SK-N-SH (cell line): ENCODE results near the gene RAET1E. TPM values are rescaled to one million over a fixed set of nuclear protein-coding genes. Genes with fewer than 3 reads are reported as not detected.
A peak's percentile ranks its signal among the peaks of the same experiment; 100 is the strongest.
"Not testable (repeated sequence)": the region's sequence is repeated elsewhere in the genome, so short reads cannot be mapped to it uniquely, and the experiment has no call there.

ENCODE experiments used
- CTCF ChIA-PET: fragments of 300-600, 350-600 bp; formaldehyde crosslinking; extraction: SDS; loops from one replicate; lab custom pipeline; 2021; lab: Yijun Ruan, JAX
- POLR2A ChIA-PET: fragments of 350-600 bp; sonication (Branson Sonifier 250); formaldehyde crosslinking; extraction: SDS; loops from one replicate; lab custom pipeline; 2020; ENCODE audit warnings: antibody characterized with exemption, inconsistent platforms; lab: Yijun Ruan, JAX
- DNase-seq: peaks from one replicate; pipeline ENCODE4 v3.0.0; 2012
- H2AFZ ChIP-seq: fragments of 200-600 bp; sonication (generic); 2 replicates; pipeline ENCODE4 v1.8.1; 2016; ENCODE audit warnings: antibody characterized with exemption, mild to moderate bottlenecking, low read depth
- H3F3A ChIP-seq: fragments of 200-600 bp; sonication (generic); replicated peaks from 2 replicates; pipeline ENCODE3; 2016; ENCODE audit warnings: antibody characterized with exemption, mild to moderate bottlenecking; ENCODE audit not compliant: insufficient read depth
- H3K27ac ChIP-seq, 2 experiments: fragments of 200-500 bp in 1 of 2; fragments of 200-600 bp in 1 of 2; sonication (Bioruptor generic) in 1 of 2; sonication (generic), shearing (Covaris generic) in 1 of 2; 2 replicates each; pipeline versions ENCODE4 v1.5.1 to v1.6.1; 2014 to 2016; ENCODE audit warnings: low read depth in 2 of 2, inconsistent platforms in 1 of 2, low read length in 1 of 2, mild to moderate bottlenecking in 1 of 2, mixed read lengths in 1 of 2
- H3K27me3 ChIP-seq: fragments of 200-600 bp; sonication (generic), shearing (Covaris generic); 2 replicates; pipeline ENCODE4 v1.6.1; 2016; ENCODE audit warnings: mixed run types; ENCODE audit not compliant: insufficient read depth
- H3K36me3 ChIP-seq, 2 experiments: fragments of 200-500 bp in 1 of 2; fragments of 200-600 bp in 1 of 2; sonication (Bioruptor generic) in 1 of 2; sonication (generic) in 1 of 2; replicated peaks in 1 of 2; 2 replicates each; pipeline versions ENCODE3 to v1.5.1; 2014 to 2016; ENCODE audit warnings: low read length in 1 of 2, mild to moderate bottlenecking in 1 of 2; ENCODE audit not compliant: insufficient read depth in 2 of 2, control insufficient read depth in 1 of 2
- H3K4me1 ChIP-seq, 2 experiments: fragments of 200-500 bp in 1 of 2; fragments of 200-600 bp in 1 of 2; sonication (Bioruptor generic) in 1 of 2; sonication (generic), shearing (Covaris generic) in 1 of 2; 2 replicates each; pipeline versions ENCODE4 v1.5.1 to v1.6.1; 2014 to 2016; ENCODE audit warnings: low read depth in 1 of 2, low read length in 1 of 2, mixed run types in 1 of 2; ENCODE audit not compliant: insufficient read depth in 2 of 2, control insufficient read depth in 1 of 2
- H3K4me2 ChIP-seq: fragments of 200-600 bp; sonication (generic), shearing (Covaris generic); 2 replicates; pipeline ENCODE4 v1.6.1; 2017; ENCODE audit warnings: mixed run types
- H3K4me3 ChIP-seq, 2 experiments: fragments of 200-500 bp in 1 of 2; fragments of 200-600 bp in 1 of 2; sonication (Bioruptor generic) in 1 of 2; sonication (generic), shearing (Covaris generic) in 1 of 2; 2 replicates each; pipeline versions ENCODE4 v1.5.1 to v1.8.1; 2014 to 2016; ENCODE audit warnings: low read depth in 2 of 2, inconsistent platforms in 1 of 2, low read length in 1 of 2, mild to moderate bottlenecking in 1 of 2, mixed read lengths in 1 of 2, moderate library complexity in 1 of 2
- H3K79me2 ChIP-seq: fragments of 200-600 bp; sonication (generic); 2 replicates; pipeline ENCODE4 v1.8.1; 2017; ENCODE audit warnings: mild to moderate bottlenecking; ENCODE audit not compliant: insufficient read depth
- H3K9ac ChIP-seq: fragments of 200-600 bp; sonication (generic); 2 replicates; pipeline ENCODE4 v1.6.1; 2017; ENCODE audit warnings: mixed run types
- H3K9me2 ChIP-seq: fragments of 200-600 bp; sonication (generic); 2 replicates; pipeline ENCODE4 v1.6.1; 2017; ENCODE audit warnings: mixed run types
- H3K9me3 ChIP-seq: fragments of 200-600 bp; sonication (generic); 2 replicates; pipeline ENCODE4 v1.6.1; 2017; ENCODE audit warnings: mixed run types, mild to moderate bottlenecking, moderate library complexity
- H4K20me1 ChIP-seq: fragments of 200-600 bp; sonication (generic); 2 replicates; pipeline ENCODE4 v1.6.1; 2017; ENCODE audit warnings: mild to moderate bottlenecking, mixed run types; ENCODE audit not compliant: insufficient read depth
- CHD2 ChIP-seq: fragments of 150-350 bp; IDR thresholded peaks from 2 replicates; pipeline ENCODE4 v1.6.1; 2018; ENCODE audit warnings: low read length; ENCODE audit not compliant: partially characterized antibody
- ELF1 ChIP-seq: IDR thresholded peaks from 2 replicates; pipeline ENCODE4 v1.4.0; 2012
- FOXM1 ChIP-seq: IDR thresholded peaks from 2 replicates; pipeline ENCODE4 v1.4.0; 2012; ENCODE audit warnings: low read depth, mild to moderate bottlenecking
- GATA2 ChIP-seq: sonication (generic); formaldehyde crosslinking; IDR thresholded peaks from 2 replicates; pipeline ENCODE4 v1.5.0; 2020; ENCODE audit warnings: mild to moderate bottlenecking, missing genetic modification reagents
- IRF3 ChIP-seq: fragments of 150-350 bp; IDR thresholded peaks from 2 replicates; pipeline ENCODE4 v1.6.1; 2016; ENCODE audit warnings: mild to moderate bottlenecking, low read depth, low read length
- MAX ChIP-seq: IDR thresholded peaks from 2 replicates; pipeline ENCODE4 v1.4.0; 2012; ENCODE audit warnings: low read depth
- POLR2AphosphoS5 ChIP-seq: IDR thresholded peaks from 2 replicates; pipeline ENCODE4 v1.6.1; 2012; ENCODE audit warnings: low read depth, low read length
- RCOR1 ChIP-seq: fragments of 150-350 bp; IDR thresholded peaks from 2 replicates; pipeline ENCODE4 v1.6.1; 2017; ENCODE audit warnings: antibody characterized with exemption, low read length
- REST ChIP-seq: IDR thresholded peaks from 2 replicates; pipeline ENCODE4 v1.6.1; 2012; ENCODE audit warnings: mild to moderate bottlenecking, low read depth, low read length, moderate library complexity
- SIN3A ChIP-seq: IDR thresholded peaks from 2 replicates; pipeline ENCODE4 v1.6.1; 2012; ENCODE audit warnings: low read depth, mild to moderate bottlenecking, low read length, moderate library complexity, borderline replicate concordance
- SMC3 ChIP-seq: IDR thresholded peaks from 2 replicates; pipeline ENCODE4 v1.6.1; 2012; ENCODE audit warnings: low read depth, low read length, improper control_type of control experiment
- TCF12 ChIP-seq: IDR thresholded peaks from 2 replicates; pipeline ENCODE4 v1.4.0; 2012
- USF1 ChIP-seq: IDR thresholded peaks from 2 replicates; pipeline ENCODE4 v1.4.0; 2012; ENCODE audit warnings: low read depth, borderline replicate concordance
- USF2 ChIP-seq: fragments of 150-350 bp; IDR thresholded peaks from 2 replicates; pipeline ENCODE4 v1.6.1; 2017; ENCODE audit warnings: antibody characterized with exemption, low read length, low read depth, borderline replicate concordance
- YY1 ChIP-seq: IDR thresholded peaks from 2 replicates; pipeline ENCODE4 v1.4.0; 2012; ENCODE audit warnings: low read depth, mild to moderate bottlenecking
- ZBTB33 ChIP-seq: IDR thresholded peaks from 2 replicates; pipeline ENCODE4 v1.4.0; 2012; ENCODE audit warnings: low read depth, borderline replicate concordance
- WGBS: methylation state at CpG from one replicate; pipeline ENCODE4 v1.1.6; 2017; ENCODE audit warnings: low lambda C conversion rate; 5-methylcytosine and 5-hydroxymethylcytosine counted together
- polyA plus RNA-seq, 3 experiments: library from polyadenylated mRNA; depleted of rRNA; stranded (reverse); fragments of >200 nt; gene quantifications; 2 replicates each; pipeline ENCODE4 v1.2.3, GENCODE V29; 2012

RAET1E gene
- polyA plus RNA-seq, 1 of the 3 experiments (the other 2 are of a cell fraction) = 0.15 TPM

- TF ChIP-seq USF2 = no peak
- no peak for TF ChIP-seq FOXM1
- TF ChIP-seq CHD2 = no peak
These were observed 45.7 kb downstream of the RAET1E start (continued) for GRCh38 chr6:149852180-149852579.

- Histone ChIP-seq H3K36me3 (peaks cover 0 to 3% of the 10 kb centered on the region in 2 experiments), H3K9ac (no peak overlapping the region), H3K4me2 (0 out of 2 replicates have a peak overlapping the region, but pooled peaks have one; percentile 14), H4K20me1 (peaks cover 4% of the 10 kb centered on the region; the same call in 1 of the 2 replicates), H3K4me3 (no peak overlapping the region), H3F3A (peaks cover 60% of the 10 kb centered on the region), H3K27ac (peak overlapping the region in 1 of 2 experiments; percentile 45; a peak in 1 of 4 replicates), H3K9me2 (no peaks in the 10 kb centered on the region), H3K4me1 (peaks cover 18 to 48% of the 10 kb centered on the region in 2 experiments), H3K27me3 (no peaks in the 10 kb centered on the region), H3K9me3 (no peaks in the 10 kb centered on the region), H3K79me2 (peaks cover 38% of the 10 kb centered on the region), H2AFZ (no peak overlapping the region)
- DNase-seq = no peak
- POLR2A ChIA-PET = no interaction called here
- no peak for TF ChIP-seq USF1
- TF ChIP-seq CHD2 = no peak
- no peak for TF ChIP-seq SMC3
- TF ChIP-seq YY1 = no peak
- TF ChIP-seq TCF12 = no peak
- no peak for TF ChIP-seq GATA2
- no peak for TF ChIP-seq ELF1
- no peak for TF ChIP-seq FOXM1
- TF ChIP-seq POLR2AphosphoS5 = no peak
- no peak for TF ChIP-seq IRF3
- no peak for TF ChIP-seq RCOR1
- no peak for TF ChIP-seq SIN3A
- no peak for TF ChIP-seq MAX
- TF ChIP-seq ZBTB33 = no peak
- TF ChIP-seq REST = no peak
- CTCF ChIA-PET = interaction anchor here (2.1 kb wide), 1 partner anchor 11 kb away, joined by 6 read pairs; no protein-coding TSS in a partner anchor
- 89% methylated on average over 5 of the region's 5 CpGs for WGBS
These were observed 46.3 kb downstream of the RAET1E start for GRCh38 chr6:149851461-149852110.

GRCh38 chr6:149848343-149848742 lies 49.6 kb downstream of the RAET1E start:
- H3K36me3 ChIP-seq, DNase-seq, H3K4me2 ChIP-seq, POLR2A ChIA-PET, H3K27me3 ChIP-seq, H3K4me3 ChIP-seq, H3K9ac ChIP-seq, H4K20me1 ChIP-seq, H3K9me3 ChIP-seq, H3K9me2 ChIP-seq: not testable (repeated sequence)
- Histone ChIP-seq H3F3A (peaks cover 32% of the 10 kb centered on the region), H3K27ac (peak overlapping the region; percentile 53 to 90; a peak in 3 of 4 replicates), H3K4me1 (peaks cover 37 to 59% of the 10 kb centered on the region in 2 experiments), H2AFZ (0 out of 2 replicates have a peak overlapping the region, but pooled peaks have one; percentile 56), H3K79me2 (peaks cover 28% of the 10 kb centered on the region)
- WGBS = 73% methylated on average over 4 of the region's 4 CpGs
- CTCF ChIA-PET = interaction anchor here (1.0 to 1.6 kb wide), 2 partner anchors 14 to 17 kb away, joined by 3 to 11 read pairs; partner anchors contain the start of gene LRP11
